ENCODE data around the gene DDX39B. TPM values are rescaled to one million over a fixed set of nuclear protein-coding genes. Genes with fewer than 3 reads are reported as not detected.

The DDX39B gene
- total and polyA plus RNA-seq, 9 of the 15 experiments (the other 6 are each of a cell fraction or from before 2014, with no cell fraction given), result 479 to 869 (median 592) TPM

GRCh38 chr6:31547727-31548543 is 6.1 kb upstream of the DDX39B start (continued):
- peak; percentile 38; the same call in 1 of the 2 replicates for TF ChIP-seq ZBTB1 (CRISPR knock-in tag; IDR thresholded peaks at IDR 0.05; ENCODE audit: borderline replicate concordance, low read depth)
- peak; percentile 51; the same call in 1 of the 2 replicates for TF ChIP-seq VEZF1 (CRISPR knock-in tag; IDR thresholded peaks at IDR 0.05)
- peak; percentile 41; the same call in 1 of the 2 replicates for TF ChIP-seq ZKSCAN8 (CRISPR knock-in tag; IDR thresholded peaks at IDR 0.05)
- TF ChIP-seq CEBPG (CRISPR knock-in tag; IDR thresholded peaks at IDR 0.05), result peak; percentile 53
- no peak for TF ChIP-seq CEBPG (tag; conservative IDR thresholded peaks at IDR 0.05 in 1 of 2, IDR thresholded peaks at IDR 0.05 in 1 of 2)
- no peak for TF ChIP-seq SREBF2 (CRISPR knock-in tag; IDR thresholded peaks at IDR 0.05)
- TF ChIP-seq HDAC2 (IDR thresholded peaks at IDR 0.05), result no peak
- TF ChIP-seq ZNF644 (tag; IDR thresholded peaks at IDR 0.05; ENCODE audit: low read depth), result 0 out of 2 replicates have a peak, but pooled peaks have one; percentile 70
- no peak for TF ChIP-seq MED1 (CRISPR knock-in tag; IDR thresholded peaks at IDR 0.05; ENCODE audit: borderline replicate concordance)
- peak; percentile 50; the same call in 1 of the 2 replicates for TF ChIP-seq CREB3L1 (IDR thresholded peaks at IDR 0.05; ENCODE audit: borderline replicate concordance, low read depth)
- 0 out of 2 replicates have a peak, but pooled peaks have one; percentile 45 for TF ChIP-seq BRD4 (IDR thresholded peaks at IDR 0.05)
- peak; percentile 90 for TF ChIP-seq ERF (CRISPR knock-in tag; IDR thresholded peaks at IDR 0.05)
- TF ChIP-seq NFYB (IDR thresholded peaks at IDR 0.05; ENCODE audit: extremely low read depth, insufficient read length), result no peak
- TF ChIP-seq TFAP4 (CRISPR knock-in tag; IDR thresholded peaks at IDR 0.05; ENCODE audit: borderline replicate concordance), result peak; percentile 87
- 0 out of 2 replicates have a peak, but pooled peaks have one; percentile 23 for TF ChIP-seq ELF1 (tag; IDR thresholded peaks at IDR 0.05)
- no peak for TF ChIP-seq CREB5 (CRISPR knock-in tag; IDR thresholded peaks at IDR 0.05)
- TF ChIP-seq NR2C2 (CRISPR knock-in tag; IDR thresholded peaks at IDR 0.05), result peak; percentile 59; the same call in 1 of the 2 replicates
- TF ChIP-seq NR2C2 (tag; IDR thresholded peaks at IDR 0.05), result peak; percentile 83; the same call in 1 of the 2 replicates
- no peak for TF ChIP-seq XRCC4 (IDR thresholded peaks at IDR 0.05; ENCODE audit: extremely low read depth, insufficient read depth, insufficient read length)
- no peak for TF ChIP-seq ZFP91 (CRISPR knock-in tag; IDR thresholded peaks at IDR 0.05)
